ENCODE results near the gene CACNG3.

CACNG3 gene

GRCh38 chr16:24360936-24361335 lies 104.8 kb downstream of the CACNG3 start:
- peaks cover under 1% of the 10 kb centered on the region for H3K9me3 ChIP-seq (replicated peaks; ENCODE audit: low read length)

GRCh38 chr16:24364596-24364995 lies 108.5 kb downstream of the CACNG3 start:
- H3K4me2 ChIP-seq (ENCODE audit: low read length) = no peak overlapping the region
- H3K9ac ChIP-seq (ENCODE audit: low read depth, low read length) = no peak overlapping the region
- H3K4me1 ChIP-seq (ENCODE audit: control insufficient read depth, insufficient read depth, low read length) = no peaks in the 10 kb centered on the region
- H3K27me3 ChIP-seq (ENCODE audit: control insufficient read depth, insufficient read depth, low read length) = no peaks in the 10 kb centered on the region
- H3K36me3 ChIP-seq (ENCODE audit: insufficient read depth, low read length) = no peaks in the 10 kb centered on the region
- no peak overlapping the region for H3K4me3 ChIP-seq (ENCODE audit: low read length)
- H3K9me3 ChIP-seq (replicated peaks; ENCODE audit: low read length) = peaks cover 3% of the 10 kb centered on the region

More at GRCh38 chr16:24360936-24361335, 104.8 kb downstream of the CACNG3 start:
- Histone ChIP-seq H3K27me3 (ENCODE audit: control insufficient read depth, insufficient read depth, low read length) (no peaks in the 10 kb centered on the region), H3K9ac (ENCODE audit: low read depth, low read length) (no peak overlapping the region), H3K36me3 (ENCODE audit: insufficient read depth, low read length) (no peaks in the 10 kb centered on the region), H3K4me1 (ENCODE audit: control insufficient read depth, insufficient read depth, low read length) (no peaks in the 10 kb centered on the region), H3K4me2 (ENCODE audit: low read length) (no peak overlapping the region), H3K4me3 (ENCODE audit: low read length) (no peak overlapping the region)

GRCh38 chr16:24367186-24367710 lies 111.1 kb downstream of the CACNG3 start:
- Histone ChIP-seq H3K36me3 (ENCODE audit: insufficient read depth, low read length) (no peaks in the 10 kb centered on the region), H3K9ac (ENCODE audit: low read depth, low read length) (no peak overlapping the region), H3K4me3 (ENCODE audit: low read length) (no peak overlapping the region), H3K4me1 (ENCODE audit: control insufficient read depth, insufficient read depth, low read length) (no peaks in the 10 kb centered on the region), H3K4me2 (ENCODE audit: low read length) (no peak overlapping the region), H3K27me3 (ENCODE audit: control insufficient read depth, insufficient read depth, low read length) (no peaks in the 10 kb centered on the region), H3K9me3 (replicated peaks; ENCODE audit: low read length) (peaks cover 3% of the 10 kb centered on the region)

- Histone ChIP-seq H3K9me3 (replicated peaks; ENCODE audit: low read length) (no peaks in the 10 kb centered on the region), H3K9ac (ENCODE audit: low read depth, low read length) (no peak overlapping the region), H3K4me2 (ENCODE audit: low read length) (no peak overlapping the region), H3K4me3 (ENCODE audit: low read length) (no peak overlapping the region), H3K36me3 (ENCODE audit: insufficient read depth, low read length) (no peaks in the 10 kb centered on the region), H3K4me1 (ENCODE audit: control insufficient read depth, insufficient read depth, low read length) (no peaks in the 10 kb centered on the region), H3K27me3 (ENCODE audit: control insufficient read depth, insufficient read depth, low read length) (no peaks in the 10 kb centered on the region)
These were observed 116.7 kb downstream of the CACNG3 start for GRCh38 chr16:24372824-24373223.

GRCh38 chr16:24378999-24379398 lies 122.9 kb downstream of the CACNG3 start:
- H3K9me3 ChIP-seq (replicated peaks; ENCODE audit: low read length) = no peaks in the 10 kb centered on the region
- no peaks in the 10 kb centered on the region for H3K4me1 ChIP-seq (ENCODE audit: control insufficient read depth, insufficient read depth, low read length)
- H3K36me3 ChIP-seq (ENCODE audit: insufficient read depth, low read length) = no peaks in the 10 kb centered on the region
- no peaks in the 10 kb centered on the region for H3K27me3 ChIP-seq (ENCODE audit: control insufficient read depth, insufficient read depth, low read length)
- H3K4me3 ChIP-seq (ENCODE audit: low read length) = no peak overlapping the region
- no peak overlapping the region for H3K9ac ChIP-seq (ENCODE audit: low read depth, low read length)
- H3K4me2 ChIP-seq (ENCODE audit: low read length) = no peak overlapping the region

- no peak overlapping the region for H3K4me3 ChIP-seq (ENCODE audit: low read length)
- no peaks in the 10 kb centered on the region for H3K27me3 ChIP-seq (ENCODE audit: control insufficient read depth, insufficient read depth, low read length)
- no peak overlapping the region for H3K9ac ChIP-seq (ENCODE audit: low read depth, low read length)
- no peaks in the 10 kb centered on the region for H3K9me3 ChIP-seq (replicated peaks; ENCODE audit: low read length)
- no peak overlapping the region for H3K4me2 ChIP-seq (ENCODE audit: low read length)
- H3K4me1 ChIP-seq (ENCODE audit: control insufficient read depth, insufficient read depth, low read length) = no peaks in the 10 kb centered on the region
- no peaks in the 10 kb centered on the region for H3K36me3 ChIP-seq (ENCODE audit: insufficient read depth, low read length)
These were observed 125.5 kb downstream of the CACNG3 start for GRCh38 chr16:24381470-24382118.

GRCh38 chr16:24382762-24383407 lies 126.8 kb downstream of the CACNG3 start:
- H3K9ac ChIP-seq (ENCODE audit: low read depth, low read length) = no peak overlapping the region
- no peaks in the 10 kb centered on the region for H3K9me3 ChIP-seq (replicated peaks; ENCODE audit: low read length)
- H3K4me2 ChIP-seq (ENCODE audit: low read length) = no peak overlapping the region
- H3K4me1 ChIP-seq (ENCODE audit: control insufficient read depth, insufficient read depth, low read length) = no peaks in the 10 kb centered on the region
- no peaks in the 10 kb centered on the region for H3K36me3 ChIP-seq (ENCODE audit: insufficient read depth, low read length)
- H3K4me3 ChIP-seq (ENCODE audit: low read length) = no peak overlapping the region
- no peaks in the 10 kb centered on the region for H3K27me3 ChIP-seq (ENCODE audit: control insufficient read depth, insufficient read depth, low read length)

- Histone ChIP-seq H3K9me3 (replicated peaks; ENCODE audit: low read length) (no peaks in the 10 kb centered on the region), H3K4me3 (ENCODE audit: low read length) (no peak overlapping the region), H3K36me3 (ENCODE audit: insufficient read depth, low read length) (no peaks in the 10 kb centered on the region), H3K27me3 (ENCODE audit: control insufficient read depth, insufficient read depth, low read length) (no peaks in the 10 kb centered on the region), H3K4me2 (ENCODE audit: low read length) (no peak overlapping the region), H3K9ac (ENCODE audit: low read depth, low read length) (no peak overlapping the region), H3K4me1 (ENCODE audit: control insufficient read depth, insufficient read depth, low read length) (no peaks in the 10 kb centered on the region)
These were observed 138.2 kb downstream of the CACNG3 start for GRCh38 chr16:24394341-24394740.

- H3K4me1 ChIP-seq (ENCODE audit: control insufficient read depth, insufficient read depth, low read length) = no peaks in the 10 kb centered on the region
- no peaks in the 10 kb centered on the region for H3K36me3 ChIP-seq (ENCODE audit: insufficient read depth, low read length)
- H3K9ac ChIP-seq (ENCODE audit: low read depth, low read length) = no peak overlapping the region
- no peaks in the 10 kb centered on the region for H3K9me3 ChIP-seq (replicated peaks; ENCODE audit: low read length)
- H3K4me2 ChIP-seq (ENCODE audit: low read length) = no peak overlapping the region
- H3K4me3 ChIP-seq (ENCODE audit: low read length) = no peak overlapping the region
- no peaks in the 10 kb centered on the region for H3K27me3 ChIP-seq (ENCODE audit: control insufficient read depth, insufficient read depth, low read length)
These were observed 140.5 kb downstream of the CACNG3 start for GRCh38 chr16:24396350-24397271.

GRCh38 chr16:24409045-24409444 lies 152.9 kb downstream of the CACNG3 start:
- no peaks in the 10 kb centered on the region for H3K27me3 ChIP-seq (ENCODE audit: control insufficient read depth, insufficient read depth, low read length)
- no peak overlapping the region for H3K4me2 ChIP-seq (ENCODE audit: low read length)
- H3K9me3 ChIP-seq (replicated peaks; ENCODE audit: low read length) = no peaks in the 10 kb centered on the region
- no peaks in the 10 kb centered on the region for H3K36me3 ChIP-seq (ENCODE audit: insufficient read depth, low read length)
- no peak overlapping the region for H3K9ac ChIP-seq (ENCODE audit: low read depth, low read length)
- H3K4me3 ChIP-seq (ENCODE audit: low read length) = no peak overlapping the region
- no peaks in the 10 kb centered on the region for H3K4me1 ChIP-seq (ENCODE audit: control insufficient read depth, insufficient read depth, low read length)

All from skeletal muscle satellite cell (primary cell).